HG03159 (cell line): ENCODE data around the gene SORT1.
"Not testable (repeated sequence)": the region's sequence is repeated elsewhere in the genome, so short reads cannot be mapped to it uniquely, and the experiment has no call there.

Experiments
- ATAC-seq: cut with Tn5 transposase; IDR thresholded peaks from one replicate; pipeline ENCODE4 v1.9.1; 2021; ENCODE audit warnings: mild to moderate bottlenecking, moderate library complexity; ENCODE audit not compliant: unreplicated experiment

SORT1 gene

GRCh38 chr1:109383087-109383779 lies 14.5 kb downstream of the SORT1 start:
- no peak for ATAC-seq

GRCh38 chr1:109381573-109381972 lies 16.1 kb downstream of the SORT1 start:
- no peak for ATAC-seq

GRCh38 chr1:109379907-109380306 lies 17.8 kb downstream of the SORT1 start:
- ATAC-seq = no peak

- no peak for ATAC-seq
Observed at GRCh38 chr1:109379422-109379821, 18.3 kb downstream of the SORT1 start.

GRCh38 chr1:109377698-109378097 lies 20.0 kb downstream of the SORT1 start:
- ATAC-seq = no peak

GRCh38 chr1:109373696-109374095 lies 24.0 kb downstream of the SORT1 start:
- not testable (repeated sequence) for ATAC-seq

GRCh38 chr1:109373126-109373525 lies 24.6 kb downstream of the SORT1 start:
- no peak for ATAC-seq

- ATAC-seq = no peak
Observed at GRCh38 chr1:109372281-109372680, 25.4 kb downstream of the SORT1 start.

- no peak for ATAC-seq
Observed at GRCh38 chr1:109371341-109371739, 26.4 kb downstream of the SORT1 start.

- no peak for ATAC-seq
Observed at GRCh38 chr1:109370712-109371340, 26.9 kb downstream of the SORT1 start.

- no peak for ATAC-seq
Observed at GRCh38 chr1:109369167-109369746, 28.5 kb downstream of the SORT1 start.

- ATAC-seq = no peak
Observed at GRCh38 chr1:109368464-109368863, 29.3 kb downstream of the SORT1 start.

GRCh38 chr1:109367626-109368025 lies 30.1 kb downstream of the SORT1 start:
- no peak for ATAC-seq

GRCh38 chr1:109365642-109366204 lies 32.0 kb downstream of the SORT1 start:
- ATAC-seq = no peak

GRCh38 chr1:109361649-109362048 lies 36.1 kb downstream of the SORT1 start:
- ATAC-seq = no peak

- no peak for ATAC-seq
Observed at GRCh38 chr1:109361069-109361468, 36.6 kb downstream of the SORT1 start.

GRCh38 chr1:109357616-109358015 lies 40.1 kb downstream of the SORT1 start:
- ATAC-seq = no peak

- no peak for ATAC-seq
Observed at GRCh38 chr1:109356915-109357314, 40.8 kb downstream of the SORT1 start.

- no peak for ATAC-seq
Observed at GRCh38 chr1:109356505-109356904, 41.2 kb downstream of the SORT1 start.

GRCh38 chr1:109354929-109355328 lies 42.8 kb downstream of the SORT1 start:
- ATAC-seq = no peak

- no peak for ATAC-seq
Observed at GRCh38 chr1:109351457-109351856, 46.3 kb downstream of the SORT1 start.

- no peak for ATAC-seq
Observed at GRCh38 chr1:109350655-109351054, 47.1 kb downstream of the SORT1 start.
